SK-N-SH treated with all-trans-retinoic acid at 6 μM for 48 hours (cell line): Measurements from ENCODE around the gene PROKR1.

Source experiments
- ATAC-seq: fragments of 200-7000 bp; cut with Tn5 transposase; 3 replicates; pipeline ENCODE4 v1.9.1; 2020; ENCODE audit warnings: mild to moderate bottlenecking, moderate library complexity
- ARNTL ChIP-seq: fragments of 450-650 bp; formaldehyde crosslinking; IDR thresholded peaks from 2 replicates; pipeline ENCODE4 v1.5.0; 2020; ENCODE audit warnings: low read depth, mild to moderate bottlenecking, moderate library complexity, borderline replicate concordance
- BACH2 ChIP-seq: fragments of 250-450 bp; sonication (Bioruptor Pico); IDR thresholded peaks from 2 replicates; pipeline ENCODE4 v1.9.0; 2021; ENCODE audit warnings: mild to moderate bottlenecking, borderline replicate concordance
- CSDC2 ChIP-seq: fragments of 250-450 bp; sonication (Bioruptor Pico); IDR thresholded peaks from 2 replicates; pipeline ENCODE4 v1.5.0; 2020; ENCODE audit warnings: mild to moderate bottlenecking, moderate library complexity
- ESRRG ChIP-seq: fragments of 250-450 bp; sonication (Bioruptor Pico); IDR thresholded peaks from 2 replicates; pipeline ENCODE4 v1.6.1; 2021; ENCODE audit warnings: mild to moderate bottlenecking
- ISL1 ChIP-seq: fragments of 250-450 bp; sonication (Bioruptor Pico); IDR thresholded peaks from 2 replicates; pipeline ENCODE4 v2.1.2; 2022; ENCODE audit warnings: mild to moderate bottlenecking, moderate library complexity
- OSR1 ChIP-seq: fragments of 250-450 bp; sonication (Bioruptor Pico); IDR thresholded peaks from 2 replicates; pipeline ENCODE4 v1.8.0; 2022; ENCODE audit warnings: moderate library complexity, mild to moderate bottlenecking, inconsistent platforms
- PPARA ChIP-seq: fragments of 250-450 bp; sonication (Bioruptor Pico); IDR thresholded peaks from 2 replicates; pipeline ENCODE4 v1.5.0; 2020; ENCODE audit warnings: mild to moderate bottlenecking, borderline replicate concordance
- SNAI2 ChIP-seq: fragments of 250-450 bp; sonication (Bioruptor Pico); IDR thresholded peaks from 2 replicates; pipeline ENCODE4 v1.5.0; 2020; ENCODE audit warnings: mild to moderate bottlenecking, moderate library complexity
- TCF4 ChIP-seq: fragments of 250-450 bp; sonication (Bioruptor Pico); IDR thresholded peaks from 2 replicates; pipeline ENCODE4 v1.8.0; 2021; ENCODE audit warnings: mild to moderate bottlenecking, moderate library complexity, borderline replicate concordance
- TOX ChIP-seq: fragments of 250-450 bp; sonication (Bioruptor Pico); IDR thresholded peaks from 2 replicates; pipeline ENCODE4 v1.8.0; 2021; ENCODE audit warnings: mild to moderate bottlenecking, moderate library complexity, borderline replicate concordance
- ZC3H10 ChIP-seq: fragments of 250-450 bp; sonication (Bioruptor Pico); IDR thresholded peaks from 2 replicates; pipeline ENCODE4 v1.5.1; 2021; ENCODE audit warnings: mild to moderate bottlenecking, moderate library complexity
- ZFP3 ChIP-seq: fragments of 250-450 bp; sonication (Bioruptor Pico); IDR thresholded peaks from 2 replicates; pipeline ENCODE4 v1.5.0; 2020; ENCODE audit warnings: mild to moderate bottlenecking, moderate library complexity
- ZFP30 ChIP-seq: fragments of 450-650 bp; formaldehyde crosslinking; IDR thresholded peaks from 2 replicates; pipeline ENCODE4 v1.5.0; 2022; ENCODE audit warnings: mild to moderate bottlenecking, moderate library complexity
- ZNF565 ChIP-seq: fragments of 450-650 bp; formaldehyde crosslinking; conservative IDR thresholded peaks from 2 replicates; pipeline ENCODE4 v1.5.0; 2020; ENCODE audit warnings: low read depth, mild to moderate bottlenecking, moderate library complexity
- ZNF70 ChIP-seq: fragments of 450-650 bp; formaldehyde crosslinking; IDR thresholded peaks from 2 replicates; pipeline ENCODE4 v1.5.0; 2020; ENCODE audit warnings: mild to moderate bottlenecking, moderate library complexity
- ZNF8 ChIP-seq: fragments of 450-650 bp; formaldehyde crosslinking; IDR thresholded peaks from 2 replicates; pipeline ENCODE4 v1.5.0; 2020; ENCODE audit warnings: mild to moderate bottlenecking, moderate library complexity
- TF ChIP-seq, protein P1 (sequence below): fragments of 250-450 bp; sonication (Bioruptor Pico); IDR thresholded peaks from 2 replicates; pipeline ENCODE4 v1.8.0; 2020; ENCODE audit warnings: mild to moderate bottlenecking, moderate library complexity, borderline replicate concordance
- TF ChIP-seq, protein P2 (sequence below): fragments of 250-450 bp; sonication (Bioruptor Pico); IDR thresholded peaks from 2 replicates; pipeline ENCODE4 v1.5.0; 2020; ENCODE audit warnings: mild to moderate bottlenecking, moderate library complexity
- TF ChIP-seq, protein P3 (sequence below): fragments of 250-450 bp; sonication (Bioruptor Pico); IDR thresholded peaks from 2 replicates; pipeline ENCODE4 v1.8.0; 2021; ENCODE audit warnings: low read depth, mild to moderate bottlenecking, moderate library complexity, borderline replicate concordance
- TF ChIP-seq, protein P4 (sequence below): fragments of 250-450 bp; sonication (Bioruptor Pico); IDR thresholded peaks from 2 replicates; pipeline ENCODE4 v1.5.1; 2020; ENCODE audit warnings: low read depth, mild to moderate bottlenecking, moderate library complexity

PROKR1 gene

GRCh38 chr2:68690851-68691250 is 47.5 kb downstream of the PROKR1 start:
- no peak for ATAC-seq
- TF ChIP-seq, protein P1, sequence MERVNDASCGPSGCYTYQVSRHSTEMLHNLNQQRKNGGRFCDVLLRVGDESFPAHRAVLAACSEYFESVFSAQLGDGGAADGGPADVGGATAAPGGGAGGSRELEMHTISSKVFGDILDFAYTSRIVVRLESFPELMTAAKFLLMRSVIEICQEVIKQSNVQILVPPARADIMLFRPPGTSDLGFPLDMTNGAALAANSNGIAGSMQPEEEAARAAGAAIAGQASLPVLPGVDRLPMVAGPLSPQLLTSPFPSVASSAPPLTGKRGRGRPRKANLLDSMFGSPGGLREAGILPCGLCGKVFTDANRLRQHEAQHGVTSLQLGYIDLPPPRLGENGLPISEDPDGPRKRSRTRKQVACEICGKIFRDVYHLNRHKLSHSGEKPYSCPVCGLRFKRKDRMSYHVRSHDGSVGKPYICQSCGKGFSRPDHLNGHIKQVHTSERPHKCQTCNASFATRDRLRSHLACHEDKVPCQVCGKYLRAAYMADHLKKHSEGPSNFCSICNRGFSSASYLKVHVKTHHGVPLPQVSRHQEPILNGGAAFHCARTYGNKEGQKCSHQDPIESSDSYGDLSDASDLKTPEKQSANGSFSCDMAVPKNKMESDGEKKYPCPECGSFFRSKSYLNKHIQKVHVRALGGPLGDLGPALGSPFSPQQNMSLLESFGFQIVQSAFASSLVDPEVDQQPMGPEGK: no peak
- TF ChIP-seq ESRRG (CRISPR knock-in tag): no peak
- TF ChIP-seq ISL1 (CRISPR knock-in tag): no peak
- no peak for TF ChIP-seq ZNF8 (CRISPR knock-in tag)
- TF ChIP-seq, protein P2, sequence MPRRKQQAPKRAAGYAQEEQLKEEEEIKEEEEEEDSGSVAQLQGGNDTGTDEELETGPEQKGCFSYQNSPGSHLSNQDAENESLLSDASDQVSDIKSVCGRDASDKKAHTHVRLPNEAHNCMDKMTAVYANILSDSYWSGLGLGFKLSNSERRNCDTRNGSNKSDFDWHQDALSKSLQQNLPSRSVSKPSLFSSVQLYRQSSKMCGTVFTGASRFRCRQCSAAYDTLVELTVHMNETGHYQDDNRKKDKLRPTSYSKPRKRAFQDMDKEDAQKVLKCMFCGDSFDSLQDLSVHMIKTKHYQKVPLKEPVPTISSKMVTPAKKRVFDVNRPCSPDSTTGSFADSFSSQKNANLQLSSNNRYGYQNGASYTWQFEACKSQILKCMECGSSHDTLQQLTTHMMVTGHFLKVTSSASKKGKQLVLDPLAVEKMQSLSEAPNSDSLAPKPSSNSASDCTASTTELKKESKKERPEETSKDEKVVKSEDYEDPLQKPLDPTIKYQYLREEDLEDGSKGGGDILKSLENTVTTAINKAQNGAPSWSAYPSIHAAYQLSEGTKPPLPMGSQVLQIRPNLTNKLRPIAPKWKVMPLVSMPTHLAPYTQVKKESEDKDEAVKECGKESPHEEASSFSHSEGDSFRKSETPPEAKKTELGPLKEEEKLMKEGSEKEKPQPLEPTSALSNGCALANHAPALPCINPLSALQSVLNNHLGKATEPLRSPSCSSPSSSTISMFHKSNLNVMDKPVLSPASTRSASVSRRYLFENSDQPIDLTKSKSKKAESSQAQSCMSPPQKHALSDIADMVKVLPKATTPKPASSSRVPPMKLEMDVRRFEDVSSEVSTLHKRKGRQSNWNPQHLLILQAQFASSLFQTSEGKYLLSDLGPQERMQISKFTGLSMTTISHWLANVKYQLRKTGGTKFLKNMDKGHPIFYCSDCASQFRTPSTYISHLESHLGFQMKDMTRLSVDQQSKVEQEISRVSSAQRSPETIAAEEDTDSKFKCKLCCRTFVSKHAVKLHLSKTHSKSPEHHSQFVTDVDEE (CRISPR knock-in tag): no peak
- TF ChIP-seq BACH2 (CRISPR knock-in tag): no peak

- ATAC-seq: no peak
Measured at GRCh38 chr2:68692511-68692910, 49.1 kb downstream of the PROKR1 start.

GRCh38 chr2:68693951-68694350 is 50.6 kb downstream of the PROKR1 start:
- no peak for TF ChIP-seq BACH2 (CRISPR knock-in tag)
- no peak for TF ChIP-seq ZFP3 (CRISPR knock-in tag)
- TF ChIP-seq PPARA (CRISPR knock-in tag): no peak
- no peak for TF ChIP-seq ZNF565 (CRISPR knock-in tag)
- no peak for TF ChIP-seq SNAI2 (CRISPR knock-in tag)
- TF ChIP-seq ZNF8 (CRISPR knock-in tag): no peak
- no peak for TF ChIP-seq ESRRG (CRISPR knock-in tag)
- no peak for TF ChIP-seq TOX (CRISPR knock-in tag)
- TF ChIP-seq, protein P3, sequence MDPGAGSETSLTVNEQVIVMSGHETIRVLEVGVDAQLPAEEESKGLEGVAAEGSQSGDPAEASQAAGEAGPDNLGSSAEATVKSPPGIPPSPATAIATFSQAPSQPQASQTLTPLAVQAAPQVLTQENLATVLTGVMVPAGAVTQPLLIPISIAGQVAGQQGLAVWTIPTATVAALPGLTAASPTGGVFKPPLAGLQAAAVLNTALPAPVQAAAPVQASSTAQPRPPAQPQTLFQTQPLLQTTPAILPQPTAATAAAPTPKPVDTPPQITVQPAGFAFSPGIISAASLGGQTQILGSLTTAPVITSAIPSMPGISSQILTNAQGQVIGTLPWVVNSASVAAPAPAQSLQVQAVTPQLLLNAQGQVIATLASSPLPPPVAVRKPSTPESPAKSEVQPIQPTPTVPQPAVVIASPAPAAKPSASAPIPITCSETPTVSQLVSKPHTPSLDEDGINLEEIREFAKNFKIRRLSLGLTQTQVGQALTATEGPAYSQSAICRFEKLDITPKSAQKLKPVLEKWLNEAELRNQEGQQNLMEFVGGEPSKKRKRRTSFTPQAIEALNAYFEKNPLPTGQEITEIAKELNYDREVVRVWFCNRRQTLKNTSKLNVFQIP (CRISPR knock-in tag): no peak
- no peak for ATAC-seq

More at GRCh38 chr2:68692511-68692910, 49.1 kb downstream of the PROKR1 start:
- TF ChIP-seq BACH2 (CRISPR knock-in tag) (no peak), ISL1 (CRISPR knock-in tag) (no peak), ZC3H10 (CRISPR knock-in tag) (no peak), TCF4 (no peak), ESRRG (CRISPR knock-in tag) (no peak), PPARA (CRISPR knock-in tag) (no peak), CSDC2 (CRISPR knock-in tag) (no peak), ZNF70 (CRISPR knock-in tag) (no peak), ZNF565 (CRISPR knock-in tag) (no peak), ARNTL (no peak), TOX (CRISPR knock-in tag) (no peak)
- TF ChIP-seq, protein P2 (CRISPR knock-in tag): no peak

DNA sequence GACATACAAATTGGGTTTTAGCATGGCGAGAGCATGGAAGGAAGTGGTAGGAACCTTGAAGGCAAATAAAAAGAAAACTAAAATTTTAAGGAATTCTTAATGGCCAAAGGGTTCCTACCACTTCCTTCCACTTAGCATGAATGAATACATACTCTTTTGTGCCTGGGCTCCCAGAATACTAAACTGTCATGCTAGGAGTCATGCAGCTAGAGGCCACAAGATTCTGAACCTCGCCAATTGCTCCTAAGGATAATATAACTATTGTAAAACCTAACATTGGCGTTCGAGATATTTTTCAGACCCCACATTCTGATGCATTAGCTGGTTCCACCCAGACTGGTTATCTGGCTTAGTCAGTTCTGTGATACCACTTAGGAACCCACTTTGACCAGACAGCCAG is 52.6 kb downstream of the PROKR1 start:
- ATAC-seq: no peak

More for the DNA sequence above, 52.6 kb downstream of the PROKR1 start:
- TF ChIP-seq ZNF70 (CRISPR knock-in tag) (no peak), SNAI2 (CRISPR knock-in tag) (no peak), TOX (CRISPR knock-in tag) (no peak), OSR1 (CRISPR knock-in tag) (no peak), ZC3H10 (CRISPR knock-in tag) (no peak), CSDC2 (CRISPR knock-in tag) (no peak), ISL1 (CRISPR knock-in tag) (no peak), PPARA (CRISPR knock-in tag) (no peak), ZFP30 (CRISPR knock-in tag) (no peak), BACH2 (CRISPR knock-in tag) (no peak)
- TF ChIP-seq, protein P1: no peak
- TF ChIP-seq, protein P4, sequence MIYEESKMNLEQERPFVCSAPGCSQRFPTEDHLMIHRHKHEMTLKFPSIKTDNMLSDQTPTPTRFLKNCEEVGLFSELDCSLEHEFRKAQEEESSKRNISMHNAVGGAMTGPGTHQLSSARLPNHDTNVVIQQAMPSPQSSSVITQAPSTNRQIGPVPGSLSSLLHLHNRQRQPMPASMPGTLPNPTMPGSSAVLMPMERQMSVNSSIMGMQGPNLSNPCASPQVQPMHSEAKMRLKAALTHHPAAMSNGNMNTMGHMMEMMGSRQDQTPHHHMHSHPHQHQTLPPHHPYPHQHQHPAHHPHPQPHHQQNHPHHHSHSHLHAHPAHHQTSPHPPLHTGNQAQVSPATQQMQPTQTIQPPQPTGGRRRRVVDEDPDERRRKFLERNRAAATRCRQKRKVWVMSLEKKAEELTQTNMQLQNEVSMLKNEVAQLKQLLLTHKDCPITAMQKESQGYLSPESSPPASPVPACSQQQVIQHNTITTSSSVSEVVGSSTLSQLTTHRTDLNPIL (CRISPR knock-in tag): no peak
- TF ChIP-seq, protein P3 (CRISPR knock-in tag): no peak
